NOMO-1 treated with DMSO at 0.1 percent for 48 hours (cell line): ENCODE measurements around the gene RNF148.

Experiments used
- DNase-seq: peaks from one replicate; lab custom pipeline; 2025; ENCODE audit not compliant: unreplicated experiment; lab: John Stamatoyannopoulos, UW

The RNF148 gene

GRCh38 chr7:122702872-122703510 lies at the start of gene RNF148:
RNF148 (minus strand) TSS chr7:122702922; CDS start chr7:122702750, 172 bp downstream.
- DNase-seq = no peak

DNA sequence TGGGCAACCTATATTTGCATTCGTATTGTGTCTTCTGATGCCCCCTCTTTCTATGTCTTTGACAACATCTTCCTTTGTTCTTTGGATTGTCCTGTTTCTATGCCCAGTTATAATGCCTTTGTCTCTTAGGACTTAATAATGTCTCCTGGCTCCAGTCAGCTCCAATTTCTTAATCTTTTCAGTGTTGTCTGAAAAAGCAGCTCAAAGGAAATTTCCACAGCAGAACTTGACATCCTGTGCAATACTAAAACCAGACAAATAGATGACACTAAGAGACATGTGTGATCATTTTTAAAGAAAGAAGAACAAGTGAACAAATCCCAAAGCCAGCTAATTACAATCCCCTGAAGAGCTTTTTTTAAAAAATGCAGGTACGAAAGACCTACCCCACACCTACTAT lies 47.7 kb upstream of the RNF148 start:
- no peak for DNase-seq

- no peak for DNase-seq
These were observed 45.5 kb upstream of the RNF148 start for GRCh38 chr7:122748195-122748594.

DNA sequence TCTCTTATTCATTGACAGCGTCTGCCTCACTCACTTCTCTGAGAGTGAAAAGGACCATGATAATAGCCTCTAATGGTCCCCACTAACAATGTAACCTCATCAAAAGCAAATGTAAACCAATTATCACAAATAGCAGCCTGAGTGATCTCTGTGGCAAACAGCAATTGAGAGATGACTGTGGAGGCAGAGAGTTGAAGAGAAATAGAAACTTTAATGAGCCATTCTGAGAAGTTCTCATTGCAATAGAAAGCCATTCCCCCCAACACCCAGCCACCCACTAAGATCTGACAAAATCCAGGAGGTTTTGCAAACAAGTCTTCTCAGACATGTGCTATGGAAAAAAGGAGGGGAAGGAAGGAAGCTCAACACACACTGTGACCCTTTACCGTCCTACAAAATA lies 44.2 kb upstream of the RNF148 start:
- no peak for DNase-seq

GRCh38 chr7:122743211-122743610 lies 40.5 kb upstream of the RNF148 start:
- no peak for DNase-seq

GRCh38 chr7:122738947-122739346 lies 36.2 kb upstream of the RNF148 start:
- DNase-seq = no peak

- no peak for DNase-seq
These were observed 33.5 kb upstream of the RNF148 start for GRCh38 chr7:122736183-122736582.

GRCh38 chr7:122727759-122728158 lies 25.0 kb upstream of the RNF148 start:
- no peak for DNase-seq

GRCh38 chr7:122727354-122727753 lies 24.6 kb upstream of the RNF148 start:
- no peak for DNase-seq

GRCh38 chr7:122726881-122727280 lies 24.2 kb upstream of the RNF148 start:
- DNase-seq = no peak

DNA sequence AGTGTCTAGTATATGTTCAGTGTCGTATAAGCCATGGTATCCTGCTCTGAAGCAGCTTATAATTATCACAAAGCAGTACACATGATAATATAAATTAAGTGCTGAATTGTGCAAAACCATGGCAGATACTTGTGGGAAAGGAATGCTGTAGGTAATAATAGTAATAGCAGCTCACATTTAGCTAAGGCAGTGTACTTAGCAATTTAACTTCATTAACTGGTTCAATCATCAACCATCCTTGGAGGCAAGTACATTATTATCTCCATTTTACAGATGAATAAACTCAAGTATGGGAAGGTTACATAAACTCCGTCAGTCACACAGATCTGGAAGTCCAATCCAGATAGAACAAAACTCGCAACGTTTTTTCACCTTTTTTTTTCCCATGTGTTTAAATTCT lies 21.6 kb upstream of the RNF148 start:
- no peak for DNase-seq

DNA sequence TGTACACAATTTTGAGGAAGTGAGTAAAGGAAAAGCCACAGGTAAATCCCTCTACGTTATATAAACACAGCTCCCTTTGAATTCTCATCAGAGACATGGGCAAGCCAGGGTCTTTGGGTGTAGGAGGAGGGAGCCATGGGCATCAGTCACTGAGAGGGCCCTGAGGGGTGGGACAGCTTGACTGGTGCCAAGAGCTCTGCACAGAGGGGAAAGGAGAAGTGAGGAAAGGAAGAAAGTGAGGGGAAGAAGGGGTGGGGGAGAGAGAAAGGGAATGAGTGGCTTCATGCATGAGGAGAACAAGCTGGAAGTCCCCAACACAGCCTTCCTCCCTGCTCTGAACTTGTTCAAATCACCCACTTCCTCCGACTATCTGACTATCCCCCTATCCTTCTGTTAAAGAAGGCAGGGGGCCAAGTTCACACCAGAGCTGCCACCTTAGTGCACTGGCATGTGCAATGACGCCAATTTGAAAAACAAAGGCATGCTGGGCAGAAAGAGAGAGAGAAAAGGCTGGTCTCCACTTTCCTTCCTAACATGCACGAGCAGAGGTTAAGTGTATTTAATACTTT lies 16.4 kb upstream of the RNF148 start:
- DNase-seq = no peak

DNA sequence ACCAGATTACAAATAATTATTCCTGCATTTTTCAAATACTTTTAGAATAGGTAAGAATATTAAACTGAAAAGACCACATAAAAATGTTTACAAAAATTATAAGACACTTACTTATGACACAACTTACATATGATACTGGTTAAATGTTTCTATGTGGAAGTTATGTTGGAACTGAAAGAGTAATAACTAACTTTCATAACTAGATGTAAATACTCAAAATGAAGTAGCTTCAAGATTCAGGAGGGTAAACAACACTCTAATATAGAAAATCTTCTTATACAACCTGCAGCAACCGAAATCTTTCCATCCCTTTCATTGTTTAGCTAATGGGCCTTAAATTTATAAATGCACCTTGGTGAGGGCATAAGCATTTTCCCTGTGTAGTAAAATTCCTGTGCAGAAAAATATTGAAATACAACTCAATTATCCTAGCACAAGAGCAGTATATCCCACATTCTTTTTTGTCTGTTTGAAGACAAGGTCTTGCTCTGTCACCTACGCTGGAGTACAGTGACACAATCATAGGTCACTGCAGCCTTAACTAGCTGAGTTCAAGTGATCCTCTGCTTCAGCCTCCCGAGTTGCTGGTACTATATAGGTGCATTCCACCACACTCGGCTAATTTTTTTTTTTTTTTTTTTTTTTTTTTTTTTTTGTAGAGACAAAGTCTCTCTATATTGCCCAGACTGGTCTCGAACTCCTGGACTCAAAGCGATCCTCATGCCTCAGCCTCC lies 14.8 kb upstream of the RNF148 start:
- no peak for DNase-seq

GRCh38 chr7:122715183-122715582 lies 12.5 kb upstream of the RNF148 start:
- DNase-seq = no peak

GRCh38 chr7:122710916-122711315 lies 8.2 kb upstream of the RNF148 start:
- no peak for DNase-seq

DNA sequence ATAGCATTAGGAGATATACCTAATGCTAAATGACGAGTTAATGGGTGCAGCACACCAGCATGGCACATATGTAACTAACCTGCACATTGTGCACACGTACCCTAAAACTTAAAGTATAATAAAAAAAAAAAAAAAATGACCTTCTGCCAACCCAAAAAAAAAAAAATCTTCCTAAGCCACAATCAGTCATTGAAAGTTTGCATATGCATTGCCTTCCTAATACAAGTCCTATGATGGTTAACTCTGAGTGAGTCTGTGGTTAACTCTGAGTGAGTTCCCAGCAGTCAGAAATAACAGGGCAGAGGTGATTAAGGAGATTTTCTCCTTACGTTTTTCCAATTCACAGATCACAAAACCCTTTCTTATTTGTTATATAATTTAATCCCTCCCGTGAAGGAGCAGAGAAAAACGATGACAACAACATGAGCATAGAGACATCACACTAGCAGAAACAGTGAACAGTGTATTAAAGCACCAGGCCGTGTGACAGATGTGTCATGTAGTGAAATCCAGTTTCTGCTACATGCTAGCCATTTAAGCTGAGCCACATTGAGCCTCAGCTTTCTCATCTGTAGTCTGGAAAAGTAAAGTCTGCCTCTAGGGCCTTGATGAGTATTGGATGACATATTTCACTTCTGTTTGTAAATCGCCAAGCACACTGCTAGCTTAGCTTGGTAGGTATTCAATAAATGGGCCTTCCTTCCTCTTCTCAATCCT lies 7.4 kb upstream of the RNF148 start:
- DNase-seq = no peak

DNA sequence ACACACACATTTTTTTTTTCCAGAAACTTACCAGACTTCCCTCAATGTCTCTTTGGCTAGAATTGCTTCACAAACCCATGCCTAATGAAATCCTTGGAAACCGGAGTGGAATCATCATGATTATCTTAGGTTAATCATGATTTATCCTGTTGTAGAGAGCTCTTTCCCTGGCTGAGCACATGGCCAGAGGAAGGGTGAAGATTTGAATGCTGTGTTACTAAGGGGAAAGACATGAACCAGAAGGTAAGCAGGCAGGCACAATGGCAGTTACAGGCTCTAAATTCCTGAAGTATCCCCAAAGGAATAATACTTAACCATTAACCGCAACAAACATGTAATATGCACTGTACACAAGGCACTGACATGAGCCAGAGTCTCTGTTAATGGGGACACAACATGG lies 4.1 kb upstream of the RNF148 start:
- no peak for DNase-seq

- DNase-seq = no peak
These were observed 3.7 kb downstream of the RNF148 start, which contains the start of gene RNF133 for GRCh38 chr7:122699017-122699416. RNF133 (minus strand) TSS chr7:122699117; CDS start chr7:122698918, 199 bp downstream.

DNA sequence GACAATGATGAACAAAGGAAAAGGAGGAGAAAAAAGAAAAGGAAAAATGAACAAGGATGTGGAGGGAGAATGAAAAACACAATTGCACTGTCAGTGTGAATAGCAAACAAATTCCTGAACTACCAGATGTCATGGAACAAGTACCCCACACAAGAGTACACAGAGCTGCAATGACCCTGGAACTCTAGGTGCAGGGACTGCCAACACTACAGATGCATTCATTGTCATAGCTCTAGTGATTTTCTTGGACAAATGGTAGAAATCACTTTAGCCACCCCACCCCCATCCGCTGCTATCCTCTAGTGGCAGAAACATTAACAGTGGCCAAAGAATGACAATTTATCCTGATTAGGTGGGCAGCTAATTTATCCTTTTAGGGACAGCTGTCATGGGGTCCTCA lies 6.9 kb downstream of the RNF148 start:
- DNase-seq = no peak

DNA sequence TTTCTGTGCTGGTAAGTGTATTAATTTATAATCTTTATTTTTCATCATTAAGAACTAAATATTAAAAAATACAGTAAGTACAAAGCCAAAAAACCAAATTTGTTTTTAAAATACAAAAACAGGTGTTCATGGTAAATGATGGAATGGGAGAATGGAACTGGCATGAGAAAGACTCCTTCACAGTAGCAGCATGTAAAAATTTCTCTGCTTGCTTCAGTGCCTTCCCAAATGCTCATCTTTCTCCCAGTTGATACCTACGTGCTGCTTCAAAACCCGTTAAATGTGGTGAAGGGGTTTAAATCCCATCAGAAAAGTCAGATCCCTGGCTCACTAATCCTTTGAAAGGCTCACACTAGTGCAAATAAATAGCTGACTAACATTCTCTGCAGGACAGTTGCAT lies 8.0 kb downstream of the RNF148 start:
- no peak for DNase-seq

GRCh38 chr7:122692769-122693309 lies 9.9 kb downstream of the RNF148 start:
- no peak for DNase-seq
